T-helper 2 cell treated with Interferon-gamma antibody and Interleukin-4, amounts not matched to agents 5 μg/mL and 100 μg/mL, for 36 hours (primary cell): ENCODE results near the gene CPLX1.

Source experiments
- DNase-seq: peaks from one replicate; pipeline ENCODE4 v3.0.0; 2021; ENCODE audit warnings: low spot score
- H3K27ac Mint-ChIP-seq: one replicate; pipeline ENCODE4 v1.8.0; 2021; ENCODE audit warnings: mild to moderate bottlenecking, mixed read lengths
- H3K27me3 Mint-ChIP-seq: one replicate; pipeline ENCODE4 v1.8.0; 2021; ENCODE audit warnings: low read depth, mixed read lengths
- H3K36me3 Mint-ChIP-seq: one replicate; pipeline ENCODE4 v1.8.0; 2021; ENCODE audit warnings: low read depth, mixed read lengths
- H3K4me1 Mint-ChIP-seq: one replicate; pipeline ENCODE4 v1.8.0; 2021; ENCODE audit warnings: low read depth, mixed read lengths
- H3K4me3 Mint-ChIP-seq: one replicate; pipeline ENCODE4 v1.8.0; 2022; ENCODE audit warnings: mild to moderate bottlenecking, moderate library complexity, mixed read lengths
- H3K9me3 Mint-ChIP-seq: one replicate; pipeline ENCODE4 v1.8.0; 2021; ENCODE audit warnings: mixed read lengths

Gene CPLX1

GRCh38 chr4:823761-824460, 2.0 kb downstream of the CPLX1 start:
- peaks cover 2% of the 10 kb centered on the region for H3K36me3 Mint-ChIP-seq
- DNase-seq, result no peak
- H3K4me3 Mint-ChIP-seq, result no peak overlapping the region
- H3K9me3 Mint-ChIP-seq, result no peaks in the 10 kb centered on the region
- H3K4me1 Mint-ChIP-seq, result no peaks in the 10 kb centered on the region
- no peak overlapping the region for H3K27ac Mint-ChIP-seq
- peaks cover 34% of the 10 kb centered on the region for H3K27me3 Mint-ChIP-seq

- no peak for DNase-seq
- H3K36me3 Mint-ChIP-seq, result peaks cover 2% of the 10 kb centered on the region
- H3K4me1 Mint-ChIP-seq, result no peaks in the 10 kb centered on the region
- H3K27ac Mint-ChIP-seq, result no peak overlapping the region
- no peak overlapping the region for H3K4me3 Mint-ChIP-seq
- H3K9me3 Mint-ChIP-seq, result no peaks in the 10 kb centered on the region
- peaks cover 31% of the 10 kb centered on the region for H3K27me3 Mint-ChIP-seq
These were observed 2.7 kb downstream of the CPLX1 start for GRCh38 chr4:823176-823760.

GRCh38 chr4:822361-823175, 3.4 kb downstream of the CPLX1 start:
- peaks cover 24% of the 10 kb centered on the region for H3K27me3 Mint-ChIP-seq
- H3K36me3 Mint-ChIP-seq, result no peaks in the 10 kb centered on the region
- no peak for DNase-seq
- no peak overlapping the region for H3K4me3 Mint-ChIP-seq
- no peak overlapping the region for H3K27ac Mint-ChIP-seq
- no peaks in the 10 kb centered on the region for H3K4me1 Mint-ChIP-seq
- no peaks in the 10 kb centered on the region for H3K9me3 Mint-ChIP-seq

GRCh38 chr4:821631-822030, 4.3 kb downstream of the CPLX1 start:
- H3K4me3 Mint-ChIP-seq, result no peak overlapping the region
- H3K27me3 Mint-ChIP-seq, result peaks cover 20% of the 10 kb centered on the region
- H3K36me3 Mint-ChIP-seq, result no peaks in the 10 kb centered on the region
- H3K4me1 Mint-ChIP-seq, result no peaks in the 10 kb centered on the region
- H3K27ac Mint-ChIP-seq, result no peak overlapping the region
- DNase-seq, result no peak
- no peaks in the 10 kb centered on the region for H3K9me3 Mint-ChIP-seq

- H3K27ac Mint-ChIP-seq, result no peak overlapping the region
- no peaks in the 10 kb centered on the region for H3K9me3 Mint-ChIP-seq
- DNase-seq, result no peak
- no peak overlapping the region for H3K4me3 Mint-ChIP-seq
- H3K36me3 Mint-ChIP-seq, result no peaks in the 10 kb centered on the region
- H3K4me1 Mint-ChIP-seq, result no peaks in the 10 kb centered on the region
- H3K27me3 Mint-ChIP-seq, result peaks cover 23% of the 10 kb centered on the region
These were observed 4.7 kb downstream of the CPLX1 start for GRCh38 chr4:821181-821591.

GRCh38 chr4:820230-821172, 5.4 kb downstream of the CPLX1 start:
- H3K27me3 Mint-ChIP-seq, result peaks cover 26% of the 10 kb centered on the region
- DNase-seq, result no peak
- H3K4me1 Mint-ChIP-seq, result no peaks in the 10 kb centered on the region
- no peaks in the 10 kb centered on the region for H3K36me3 Mint-ChIP-seq
- H3K27ac Mint-ChIP-seq, result no peak overlapping the region
- H3K4me3 Mint-ChIP-seq, result no peak overlapping the region
- no peaks in the 10 kb centered on the region for H3K9me3 Mint-ChIP-seq

GRCh38 chr4:819401-820229, 6.3 kb downstream of the CPLX1 start:
- Mint-ChIP-seq H3K27me3 (peaks cover 26% of the 10 kb centered on the region), H3K27ac (no peak overlapping the region), H3K4me3 (no peak overlapping the region), H3K4me1 (no peaks in the 10 kb centered on the region), H3K36me3 (no peaks in the 10 kb centered on the region), H3K9me3 (no peaks in the 10 kb centered on the region)
- DNase-seq, result no peak

GRCh38 chr4:818106-818921, 7.6 kb downstream of the CPLX1 start:
- no peak for DNase-seq
- no peaks in the 10 kb centered on the region for H3K4me1 Mint-ChIP-seq
- peaks cover 33% of the 10 kb centered on the region for H3K27me3 Mint-ChIP-seq
- no peak overlapping the region for H3K27ac Mint-ChIP-seq
- no peaks in the 10 kb centered on the region for H3K9me3 Mint-ChIP-seq
- no peak overlapping the region for H3K4me3 Mint-ChIP-seq
- H3K36me3 Mint-ChIP-seq, result no peaks in the 10 kb centered on the region

- Mint-ChIP-seq H3K27ac (no peak overlapping the region), H3K9me3 (no peaks in the 10 kb centered on the region), H3K4me1 (no peaks in the 10 kb centered on the region), H3K27me3 (peaks cover 33% of the 10 kb centered on the region), H3K4me3 (no peak overlapping the region), H3K36me3 (no peaks in the 10 kb centered on the region)
- no peak for DNase-seq
These were observed 10.3 kb downstream of the CPLX1 start for GRCh38 chr4:815464-816146.

GRCh38 chr4:814312-814850, 11.5 kb downstream of the CPLX1 start:
- Mint-ChIP-seq H3K9me3 (no peaks in the 10 kb centered on the region), H3K27ac (no peak overlapping the region), H3K36me3 (no peaks in the 10 kb centered on the region), H3K27me3 (peaks cover 33% of the 10 kb centered on the region), H3K4me1 (no peaks in the 10 kb centered on the region), H3K4me3 (no peak overlapping the region)
- DNase-seq, result no peak

- H3K27ac Mint-ChIP-seq, result no peak overlapping the region
- DNase-seq, result no peak
- no peak overlapping the region for H3K4me3 Mint-ChIP-seq
- no peaks in the 10 kb centered on the region for H3K9me3 Mint-ChIP-seq
- no peaks in the 10 kb centered on the region for H3K4me1 Mint-ChIP-seq
- H3K36me3 Mint-ChIP-seq, result no peaks in the 10 kb centered on the region
- H3K27me3 Mint-ChIP-seq, result peaks cover 33% of the 10 kb centered on the region
These were observed 12.0 kb downstream of the CPLX1 start for GRCh38 chr4:813900-814299.
